K562 (cell line): Measurements from ENCODE around the gene TXNRD3. TPM values are rescaled to one million over a fixed set of nuclear protein-coding genes. Genes with fewer than 3 reads are reported as not detected.

ENCODE experiments used
- ATAC-seq: fragments of 200-7000 bp; cut with Tn5 transposase; 3 replicates; pipeline ENCODE4 v1.9.1; 2020; ENCODE audit warnings: moderate library complexity
- BruUV-seq: library from RNA; stranded (reverse); fragments of 400-500 nt; replicated peaks from 2 replicates; lab custom pipeline; 2021; lab: Mats Ljungman, UMichigan
- CTCF ChIA-PET: fragments of 300-600 bp; formaldehyde crosslinking; extraction: SDS; loops from one replicate; lab custom pipeline; 2021; ENCODE audit warnings: low intra/inter-chr PET ratio; lab: Yijun Ruan, JAX
- POLR2A ChIA-PET: fragments of 300-600, 350-650 bp; sonication (Branson Sonifier 250); formaldehyde crosslinking; extraction: SDS; loops from one replicate; lab custom pipeline; 2021; ENCODE audit warnings: antibody characterized with exemption, inconsistent platforms; lab: Yijun Ruan, JAX
- DNase-seq, 4 experiments: peaks; one replicate each; pipeline versions ENCODE4 v3.0.0 to v3.0.0-alpha.2; 2011 to 2018; ENCODE audit warnings: low spot score in 3 of 4, mixed read lengths in 3 of 4; ENCODE audit errors: extremely low read depth in 1 of 4
- FAIRE-seq: peaks from 2 replicates; lab custom pipeline; 2011; peaks lifted over from hg19 to GRCh38; lab: Jason Lieb, UNC
- H2AFZ ChIP-seq: 2 replicates; pipeline ENCODE4 v1.6.0; 2011; ENCODE audit warnings: low read depth, low read length, control low read depth, inconsistent platforms
- H3K27ac ChIP-seq: fragments of 200-600 bp; 3 replicates; pipeline ENCODE4 v1.8.0; 2011; ENCODE audit warnings: low read depth, mild to moderate bottlenecking, control low read depth, inconsistent platforms, low read length, moderate library complexity, mixed read lengths; ENCODE audit errors: extremely low read depth
- H3K27me3 ChIP-seq, 2 experiments: fragments of 300-600 bp in 1 of 2; 2 replicates in 1 of 2; 3 replicates in 1 of 2; pipeline versions ENCODE4 v1.6.0 to v1.8.0; 2011; ENCODE audit warnings: inconsistent platforms in 2 of 2, low read length in 2 of 2, mild to moderate bottlenecking in 1 of 2, mixed read lengths in 1 of 2, moderate library complexity in 1 of 2; ENCODE audit not compliant: control insufficient read depth in 2 of 2, insufficient read depth in 2 of 2
- H3K36me3 ChIP-seq: fragments of 300-600 bp; 3 replicates; pipeline ENCODE4 v1.8.0; 2011; ENCODE audit warnings: mild to moderate bottlenecking, low read length, inconsistent platforms; ENCODE audit not compliant: control insufficient read depth, insufficient read depth
- H3K4me1 ChIP-seq, 2 experiments: fragments of 200-600 bp in 1 of 2; replicated peaks in 1 of 2; 2 replicates in 1 of 2; 3 replicates in 1 of 2; pipeline versions ENCODE4 v1.5.1 to v1.8.0; 2011; ENCODE audit warnings: inconsistent platforms in 2 of 2, low read length in 2 of 2, mild to moderate bottlenecking in 1 of 2, mixed read lengths in 1 of 2, moderate library complexity in 1 of 2; ENCODE audit not compliant: control insufficient read depth in 2 of 2, insufficient read depth in 2 of 2
- H3K4me2 ChIP-seq: 2 replicates; pipeline ENCODE4 v1.6.1; 2011; ENCODE audit warnings: low read length, control low read depth, inconsistent platforms, mixed read lengths; ENCODE audit not compliant: insufficient read depth
- H3K4me3 ChIP-seq: fragments of 200-600 bp; sonication (generic), shearing (Covaris generic); 2 replicates; pipeline ENCODE4 v1.5.1; 2016; ENCODE audit warnings: control low read depth, inconsistent platforms
- H3K79me2 ChIP-seq: fragments of 200-600 bp; 3 replicates; pipeline ENCODE4 v1.8.0; 2011; ENCODE audit warnings: low read length, inconsistent platforms; ENCODE audit not compliant: control insufficient read depth, insufficient read depth
- H3K9ac ChIP-seq, 2 experiments: 2 replicates each; pipeline versions ENCODE4 v1.6.0 to v1.6.1; 2011; ENCODE audit warnings: low read depth in 2 of 2, low read length in 2 of 2, control low read depth in 1 of 2, inconsistent platforms in 1 of 2, mild to moderate bottlenecking in 1 of 2, mixed read lengths in 1 of 2; ENCODE audit not compliant: insufficient read depth in 1 of 2
- H3K9me1 ChIP-seq: one replicate; pipeline ENCODE4 v1.6.0; 2011; ENCODE audit warnings: inconsistent platforms, mild to moderate bottlenecking, low read length, moderate library complexity; ENCODE audit not compliant: control insufficient read depth, insufficient read depth
- H3K9me3 ChIP-seq: replicated peaks from 2 replicates; pipeline ENCODE4 v1.5.1; 2011; ENCODE audit warnings: low read depth, low read length, inconsistent platforms; ENCODE audit not compliant: control insufficient read depth, insufficient read depth
- H4K20me1 ChIP-seq: replicated peaks from 2 replicates; pipeline ENCODE4 v1.6.1; 2011; ENCODE audit warnings: low read length, inconsistent platforms, mixed read lengths; ENCODE audit not compliant: control insufficient read depth, insufficient read depth
- AFF4 ChIP-seq: sonication (generic); formaldehyde crosslinking; IDR thresholded peaks from 2 replicates; pipeline ENCODE4 v1.8.0; 2023; ENCODE audit warnings: mild to moderate bottlenecking, missing genetic modification reagents
- ARID1B ChIP-seq: fragments of 450-650 bp; IDR thresholded peaks from 2 replicates; pipeline ENCODE4 v1.6.1; 2016; ENCODE audit warnings: antibody characterized with exemption, mild to moderate bottlenecking, inconsistent platforms
- BRF1 ChIP-seq: IDR thresholded peaks from 3 replicates; pipeline ENCODE4 v1.6.1; 2011; ENCODE audit warnings: borderline replicate concordance, mild to moderate bottlenecking; ENCODE audit not compliant: insufficient read length; ENCODE audit errors: extremely low read depth
- FOSL1 ChIP-seq: fragments of 200-800 bp; sonication (Bioruptor generic); conservative IDR thresholded peaks from 2 replicates; pipeline ENCODE4 v1.6.1; 2016; ENCODE audit warnings: missing genetic modification characterization, missing compliant biosample characterization
- MCM2 ChIP-seq: fragments of 450-650 bp; IDR thresholded peaks from 2 replicates; pipeline ENCODE4 v1.6.1; 2017; ENCODE audit warnings: low read depth, mild to moderate bottlenecking
- RBM34 ChIP-seq: fragments of 200-400 bp; formaldehyde crosslinking; IDR thresholded peaks from 2 replicates; pipeline ENCODE4 v1.6.1; 2018; ENCODE audit warnings: low read length, borderline replicate concordance; ENCODE audit not compliant: insufficient read depth
- TEAD1 ChIP-seq, 2 experiments: fragments of 450-650 bp in 1 of 2; sonication (generic) in 1 of 2; formaldehyde crosslinking; IDR thresholded peaks; 2 replicates each; pipeline versions ENCODE4 v1.4.0 to v1.8.0; 2020 to 2022; ENCODE audit warnings: mild to moderate bottlenecking in 2 of 2, missing genetic modification reagents in 1 of 2
- THRA ChIP-seq: fragments of 450-650 bp; IDR thresholded peaks from 2 replicates; pipeline ENCODE4 v1.6.1; 2017; ENCODE audit warnings: mild to moderate bottlenecking, moderate library complexity
- ZHX1 ChIP-seq: fragments of 150-350 bp; conservative IDR thresholded peaks from 2 replicates; pipeline ENCODE4 v1.6.1; 2014; ENCODE audit warnings: low read length
- ZNF79 ChIP-seq: fragments of 250-450 bp; sonication (Bioruptor Pico); IDR thresholded peaks from 2 replicates; pipeline ENCODE4 v1.4.0; 2020; ENCODE audit warnings: low read depth, mild to moderate bottlenecking, moderate library complexity
- WGBS: fragments of 100-300 bp; shearing (Covaris generic); methylation state at CpG from one replicate; pipeline ENCODE4 v1.1.6; 2016; ENCODE audit warnings: low coverage, mixed read lengths; ENCODE audit not compliant: insufficient coverage; ENCODE audit errors: missing lambda C conversion rate; 5-methylcytosine and 5-hydroxymethylcytosine counted together
- in situ Hi-C: fragments of 300-500 bp; cut with MboI; formaldehyde crosslinking; loops from 4 replicates; pipeline ENCODE4 v1.15.0; 2018; ENCODE audit warnings: inconsistent platforms, mixed read lengths
- intact Hi-C: fragments of 100-400 bp; cut with micrococcal nuclease; formaldehyde crosslinking; loops from 2 replicates; pipeline ENCODE4 v1.14.2; 2022
- polyA plus RNA-seq, 8 experiments: library from polyadenylated mRNA; depleted of rRNA in 4 of 8; stranded (reverse) in 5 of 8; unstranded in 3 of 8; fragments of >200 nt; fragmentation: Nextera tagmentation in 2 of 8; fragmentation: Illumina TruSeq in 1 of 8; extraction: Ambion mirVana in 2 of 8; extraction: Trizol in 1 of 8; gene quantifications; 2 replicates each; pipeline versions ENCODE4 v1.2.1 to v1.2.3, GENCODE V29; 2011 to 2014; ENCODE audit warnings: inconsistent platforms in 1 of 8, missing spikeins in 1 of 8
- total RNA-seq, 7 experiments: library from RNA; depleted of rRNA in 6 of 7; stranded (reverse); fragments of >200 nt in 6 of 7; fragmentation: Illumina TruSeq in 2 of 7; extraction: Trizol in 2 of 7; gene quantifications; 2 replicates each; pipeline versions ENCODE4 v1.2.1 to v1.2.3, GENCODE V29; 2011 to 2021; ENCODE audit warnings: low replicate concordance in 1 of 7

Gene TXNRD3
- total and polyA plus RNA-seq, 9 of the 15 experiments (the other 6 are each of a cell fraction or from before 2014, with no cell fraction given): 0.96 to 2.3 (median 1.7) TPM

- Histone ChIP-seq H3K27ac (no peak overlapping the region), H3K9me1 (no peaks in the 10 kb centered on the region), H3K4me2 (no peak overlapping the region), H3K79me2 (no peaks in the 10 kb centered on the region), H3K36me3 (no peaks in the 10 kb centered on the region), H3K9ac (no peak overlapping the region; a peak in 1 of 4 replicates), H4K20me1 (no peaks in the 10 kb centered on the region), H3K27me3 (peaks cover 0 to 40% of the 10 kb centered on the region in 2 experiments; a peak in 2 of 5 replicates), H2AFZ (no peak overlapping the region), H3K4me1 (no peaks in the 10 kb centered on the region), H3K4me3 (no peak overlapping the region), H3K9me3 (no peaks in the 10 kb centered on the region)
- ChIA-PET CTCF (no interaction called here), POLR2A (no interaction called here)
- DNase-seq: no peak
- no TSS peak for BruUV-seq
- FAIRE-seq: no peak
- in situ Hi-C loops (no loop called here), intact Hi-C loops (loop anchor here (10.0 kb wide), 1 partner anchor 141 kb away; the partner anchor contains the start of gene CHST13)
- no peak for ATAC-seq
- 2% methylated on average over 13 of the region's 15 CpGs for WGBS
- TF ChIP-seq RBM34 (no peak), ZHX1 (no peak), FOSL1 (tag) (no peak), MCM2 (no peak), ARID1B (no peak), TEAD1 (CRISPR knock-in tag; IDR thresholded peaks at IDR 0.05) (no peak), BRF1 (no peak), THRA (no peak), ZNF79 (CRISPR knock-in tag) (no peak), AFF4 (CRISPR knock-in tag) (no peak)
Observed at GRCh38 chr3:126665959-126666657, 11.2 kb upstream of the TXNRD3 start.
